Measurements from ENCODE around the gene ENTHD1. TPM values are rescaled to one million over a fixed set of nuclear protein-coding genes. Genes with fewer than 3 reads are reported as not detected.

Gene ENTHD1
- total and polyA plus RNA-seq, 2 of the 8 experiments (the other 6 are each of a cell fraction or from before 2014, with no cell fraction given) = not detected

- TF ChIP-seq, protein P1, sequence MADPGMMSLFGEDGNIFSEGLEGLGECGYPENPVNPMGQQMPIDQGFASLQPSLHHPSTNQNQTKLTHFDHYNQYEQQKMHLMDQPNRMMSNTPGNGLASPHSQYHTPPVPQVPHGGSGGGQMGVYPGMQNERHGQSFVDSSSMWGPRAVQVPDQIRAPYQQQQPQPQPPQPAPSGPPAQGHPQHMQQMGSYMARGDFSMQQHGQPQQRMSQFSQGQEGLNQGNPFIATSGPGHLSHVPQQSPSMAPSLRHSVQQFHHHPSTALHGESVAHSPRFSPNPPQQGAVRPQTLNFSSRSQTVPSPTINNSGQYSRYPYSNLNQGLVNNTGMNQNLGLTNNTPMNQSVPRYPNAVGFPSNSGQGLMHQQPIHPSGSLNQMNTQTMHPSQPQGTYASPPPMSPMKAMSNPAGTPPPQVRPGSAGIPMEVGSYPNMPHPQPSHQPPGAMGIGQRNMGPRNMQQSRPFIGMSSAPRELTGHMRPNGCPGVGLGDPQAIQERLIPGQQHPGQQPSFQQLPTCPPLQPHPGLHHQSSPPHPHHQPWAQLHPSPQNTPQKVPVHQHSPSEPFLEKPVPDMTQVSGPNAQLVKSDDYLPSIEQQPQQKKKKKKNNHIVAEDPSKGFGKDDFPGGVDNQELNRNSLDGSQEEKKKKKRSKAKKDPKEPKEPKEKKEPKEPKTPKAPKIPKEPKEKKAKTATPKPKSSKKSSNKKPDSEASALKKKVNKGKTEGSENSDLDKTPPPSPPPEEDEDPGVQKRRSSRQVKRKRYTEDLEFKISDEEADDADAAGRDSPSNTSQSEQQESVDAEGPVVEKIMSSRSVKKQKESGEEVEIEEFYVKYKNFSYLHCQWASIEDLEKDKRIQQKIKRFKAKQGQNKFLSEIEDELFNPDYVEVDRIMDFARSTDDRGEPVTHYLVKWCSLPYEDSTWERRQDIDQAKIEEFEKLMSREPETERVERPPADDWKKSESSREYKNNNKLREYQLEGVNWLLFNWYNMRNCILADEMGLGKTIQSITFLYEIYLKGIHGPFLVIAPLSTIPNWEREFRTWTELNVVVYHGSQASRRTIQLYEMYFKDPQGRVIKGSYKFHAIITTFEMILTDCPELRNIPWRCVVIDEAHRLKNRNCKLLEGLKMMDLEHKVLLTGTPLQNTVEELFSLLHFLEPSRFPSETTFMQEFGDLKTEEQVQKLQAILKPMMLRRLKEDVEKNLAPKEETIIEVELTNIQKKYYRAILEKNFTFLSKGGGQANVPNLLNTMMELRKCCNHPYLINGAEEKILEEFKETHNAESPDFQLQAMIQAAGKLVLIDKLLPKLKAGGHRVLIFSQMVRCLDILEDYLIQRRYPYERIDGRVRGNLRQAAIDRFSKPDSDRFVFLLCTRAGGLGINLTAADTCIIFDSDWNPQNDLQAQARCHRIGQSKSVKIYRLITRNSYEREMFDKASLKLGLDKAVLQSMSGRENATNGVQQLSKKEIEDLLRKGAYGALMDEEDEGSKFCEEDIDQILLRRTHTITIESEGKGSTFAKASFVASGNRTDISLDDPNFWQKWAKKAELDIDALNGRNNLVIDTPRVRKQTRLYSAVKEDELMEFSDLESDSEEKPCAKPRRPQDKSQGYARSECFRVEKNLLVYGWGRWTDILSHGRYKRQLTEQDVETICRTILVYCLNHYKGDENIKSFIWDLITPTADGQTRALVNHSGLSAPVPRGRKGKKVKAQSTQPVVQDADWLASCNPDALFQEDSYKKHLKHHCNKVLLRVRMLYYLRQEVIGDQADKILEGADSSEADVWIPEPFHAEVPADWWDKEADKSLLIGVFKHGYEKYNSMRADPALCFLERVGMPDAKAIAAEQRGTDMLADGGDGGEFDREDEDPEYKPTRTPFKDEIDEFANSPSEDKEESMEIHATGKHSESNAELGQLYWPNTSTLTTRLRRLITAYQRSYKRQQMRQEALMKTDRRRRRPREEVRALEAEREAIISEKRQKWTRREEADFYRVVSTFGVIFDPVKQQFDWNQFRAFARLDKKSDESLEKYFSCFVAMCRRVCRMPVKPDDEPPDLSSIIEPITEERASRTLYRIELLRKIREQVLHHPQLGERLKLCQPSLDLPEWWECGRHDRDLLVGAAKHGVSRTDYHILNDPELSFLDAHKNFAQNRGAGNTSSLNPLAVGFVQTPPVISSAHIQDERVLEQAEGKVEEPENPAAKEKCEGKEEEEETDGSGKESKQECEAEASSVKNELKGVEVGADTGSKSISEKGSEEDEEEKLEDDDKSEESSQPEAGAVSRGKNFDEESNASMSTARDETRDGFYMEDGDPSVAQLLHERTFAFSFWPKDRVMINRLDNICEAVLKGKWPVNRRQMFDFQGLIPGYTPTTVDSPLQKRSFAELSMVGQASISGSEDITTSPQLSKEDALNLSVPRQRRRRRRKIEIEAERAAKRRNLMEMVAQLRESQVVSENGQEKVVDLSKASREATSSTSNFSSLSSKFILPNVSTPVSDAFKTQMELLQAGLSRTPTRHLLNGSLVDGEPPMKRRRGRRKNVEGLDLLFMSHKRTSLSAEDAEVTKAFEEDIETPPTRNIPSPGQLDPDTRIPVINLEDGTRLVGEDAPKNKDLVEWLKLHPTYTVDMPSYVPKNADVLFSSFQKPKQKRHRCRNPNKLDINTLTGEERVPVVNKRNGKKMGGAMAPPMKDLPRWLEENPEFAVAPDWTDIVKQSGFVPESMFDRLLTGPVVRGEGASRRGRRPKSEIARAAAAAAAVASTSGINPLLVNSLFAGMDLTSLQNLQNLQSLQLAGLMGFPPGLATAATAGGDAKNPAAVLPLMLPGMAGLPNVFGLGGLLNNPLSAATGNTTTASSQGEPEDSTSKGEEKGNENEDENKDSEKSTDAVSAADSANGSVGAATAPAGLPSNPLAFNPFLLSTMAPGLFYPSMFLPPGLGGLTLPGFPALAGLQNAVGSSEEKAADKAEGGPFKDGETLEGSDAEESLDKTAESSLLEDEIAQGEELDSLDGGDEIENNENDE (IDR thresholded peaks at IDR 0.05; ENCODE audit: insufficient replicate concordance, low read length) = no peak
- TF ChIP-seq CEBPB (IDR thresholded peaks at IDR 0.05; ENCODE audit: low read depth, low read length) = no peak
- no peak for TF ChIP-seq BACH1 (IDR thresholded peaks at IDR 0.05; ENCODE audit: low read length)
- TF ChIP-seq TCF12 (IDR thresholded peaks at IDR 0.05; ENCODE audit: low read depth, low read length) = no peak
- TF ChIP-seq SP4 (IDR thresholded peaks at IDR 0.05; ENCODE audit: low read length) = no peak
- no peak for TF ChIP-seq TAF1 (IDR thresholded peaks at IDR 0.05; ENCODE audit: low read depth, low read length)
- TF ChIP-seq BRCA1 (IDR thresholded peaks at IDR 0.05; ENCODE audit: low read depth, low read length) = no peak
These were observed 189.5 kb downstream of the ENTHD1 start (continued) for GRCh38 chr22:39703928-39704639.

All from H1 (cell line).